Mononuclear cell (primary cell): ENCODE measurements around the gene RNF38. TPM values are rescaled to one million over a fixed set of nuclear protein-coding genes. Genes with fewer than 3 reads are reported as not detected.
"Not testable (repeated sequence)": the region's sequence is repeated elsewhere in the genome, so short reads cannot be mapped to it uniquely, and the experiment has no call there.

Source experiments
- H3K27me3 ChIP-seq: 2 replicates; pipeline ENCODE4 v1.6.0; 2011; ENCODE audit warnings: low read length, control low read depth; ENCODE audit not compliant: insufficient read depth
- H3K4me1 ChIP-seq: 2 replicates; pipeline ENCODE4 v1.5.1; 2011; ENCODE audit warnings: mild to moderate bottlenecking, low read length, control low read depth; ENCODE audit not compliant: insufficient read depth
- H3K4me3 ChIP-seq: 2 replicates; pipeline ENCODE4 v1.5.1; 2011; ENCODE audit warnings: mild to moderate bottlenecking, low read length, moderate library complexity
- H3K9me3 ChIP-seq: 2 replicates; pipeline ENCODE4 v1.5.1; 2011; ENCODE audit warnings: low read depth, mild to moderate bottlenecking, control low read depth, low read length
- total RNA-seq: library from RNA; depleted of rRNA; stranded (reverse); fragments of >200 nt; gene quantifications from one replicate; pipeline ENCODE4 v1.2.3, GENCODE V29; 2012

Gene RNF38
- total RNA-seq, 1 donor, result 71.8 TPM

DNA sequence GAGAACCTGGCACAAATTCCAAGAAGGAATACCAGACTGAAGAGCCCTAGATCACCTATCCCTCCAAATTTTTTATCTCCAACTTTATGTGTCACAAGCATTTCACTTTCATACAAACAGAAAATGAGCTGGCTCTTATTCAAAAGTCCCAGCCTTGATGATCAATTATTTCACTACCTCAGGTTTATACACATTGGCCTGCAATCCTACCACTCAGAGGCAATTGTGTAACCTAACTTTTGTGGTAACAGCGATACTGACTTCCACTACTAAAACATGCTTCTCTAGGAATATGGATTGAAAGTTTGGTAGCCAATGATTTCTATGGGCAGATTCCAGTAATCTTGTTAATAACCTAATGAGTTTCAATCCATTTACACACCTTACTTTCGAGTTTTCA, 10.5 kb downstream of the RNF38 start:
- no peaks in the 10 kb centered on the region for H3K9me3 ChIP-seq
- no peak overlapping the region for H3K4me3 ChIP-seq
- H3K27me3 ChIP-seq, result no peaks in the 10 kb centered on the region
- H3K4me1 ChIP-seq, result peaks cover 15% of the 10 kb centered on the region

- H3K4me1 ChIP-seq, result peaks cover 28% of the 10 kb centered on the region
These were observed 13.6 kb downstream of the RNF38 start for GRCh38 chr9:36386396-36386965.

DNA sequence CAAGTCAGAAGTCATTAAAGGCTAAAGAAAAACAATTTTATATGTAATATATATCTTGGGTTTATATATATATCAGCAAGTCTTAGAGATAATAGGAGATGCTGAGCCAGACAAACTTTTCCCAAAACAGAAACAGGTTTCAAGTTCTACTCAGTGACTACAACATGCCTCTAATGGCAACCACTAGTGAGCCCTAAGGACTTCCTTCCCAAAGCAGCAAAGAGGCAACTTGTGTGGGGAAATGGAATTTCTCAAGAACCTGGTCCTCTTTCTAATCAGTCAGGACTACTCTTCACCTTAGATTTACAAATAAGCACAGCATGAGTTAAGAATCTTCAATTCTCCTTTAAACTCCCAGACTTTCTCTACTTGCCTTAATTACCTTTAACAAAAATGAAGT, 17.6 kb downstream of the RNF38 start:
- peaks cover 50% of the 10 kb centered on the region for H3K4me1 ChIP-seq
- H3K4me3 ChIP-seq, result no peak overlapping the region
- no peaks in the 10 kb centered on the region for H3K9me3 ChIP-seq
- no peaks in the 10 kb centered on the region for H3K27me3 ChIP-seq

More at GRCh38 chr9:36386396-36386965, 13.6 kb downstream of the RNF38 start:
- not testable (repeated sequence) for H3K27me3 ChIP-seq, H3K4me3 ChIP-seq, H3K9me3 ChIP-seq

DNA sequence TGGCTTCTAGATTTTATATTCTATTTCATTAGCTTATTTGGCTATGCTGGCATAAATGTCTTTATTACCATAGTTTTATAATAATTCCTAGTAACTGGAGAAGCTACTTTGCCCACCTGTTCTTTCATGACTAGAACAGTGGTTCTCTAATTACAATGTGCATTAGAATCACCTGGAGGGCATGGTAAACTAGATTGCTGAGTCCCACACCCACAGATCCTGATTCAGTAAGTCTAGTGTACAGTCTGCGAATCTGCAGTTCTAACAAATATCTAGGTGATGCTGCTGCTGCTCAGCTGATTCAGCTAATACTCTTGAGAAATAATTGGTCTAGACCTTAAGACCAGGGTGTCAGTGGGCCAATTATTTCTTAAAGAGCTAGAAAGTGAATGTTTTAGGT, 35.5 kb downstream of the RNF38 start:
- Histone ChIP-seq H3K27me3 (no peaks in the 10 kb centered on the region), H3K9me3 (no peaks in the 10 kb centered on the region), H3K4me1 (no peaks in the 10 kb centered on the region), H3K4me3 (no peak overlapping the region)

DNA sequence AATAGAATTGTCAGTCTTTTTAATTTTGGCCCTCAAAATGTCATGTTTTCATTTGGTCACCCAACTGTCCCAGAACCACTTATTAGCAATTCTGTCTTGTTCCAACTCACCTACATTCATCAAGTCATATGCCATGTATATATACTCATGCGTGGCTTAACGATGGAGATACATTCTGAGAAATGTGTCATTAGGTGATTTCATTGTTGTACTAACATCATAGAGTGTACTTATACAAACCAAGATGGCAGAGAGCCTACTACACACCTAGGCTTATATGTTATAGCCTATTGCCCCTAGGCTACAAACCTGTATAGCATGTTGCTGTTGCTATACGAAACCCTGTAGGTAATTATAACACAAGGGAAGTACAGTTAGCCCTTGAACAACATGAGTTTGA, 36.6 kb downstream of the RNF38 start:
- Histone ChIP-seq H3K4me1 (no peaks in the 10 kb centered on the region), H3K27me3 (no peaks in the 10 kb centered on the region), H3K9me3 (no peaks in the 10 kb centered on the region), H3K4me3 (no peak overlapping the region)

DNA sequence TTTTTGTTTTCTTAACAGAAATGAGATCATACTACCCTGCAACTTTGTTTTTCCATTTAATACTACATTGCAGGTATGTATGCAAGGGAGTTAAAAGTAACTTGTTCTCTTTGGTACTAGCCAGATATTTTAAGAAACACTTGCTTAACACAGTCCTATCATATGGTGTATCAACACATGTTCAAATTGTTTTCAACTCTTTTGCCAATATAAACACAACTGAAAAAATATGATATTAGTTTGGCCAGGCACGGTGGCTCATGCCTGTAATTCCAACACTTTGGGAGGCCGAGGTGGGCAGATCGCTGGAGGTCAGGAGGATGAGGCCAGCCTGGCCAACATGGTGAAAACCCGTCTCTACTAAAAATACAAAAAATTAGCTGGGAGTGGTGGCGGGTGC, 41.6 kb downstream of the RNF38 start:
- H3K4me1 ChIP-seq, result no peaks in the 10 kb centered on the region
- no peak overlapping the region for H3K4me3 ChIP-seq
- H3K9me3 ChIP-seq, result no peaks in the 10 kb centered on the region
- no peaks in the 10 kb centered on the region for H3K27me3 ChIP-seq

DNA sequence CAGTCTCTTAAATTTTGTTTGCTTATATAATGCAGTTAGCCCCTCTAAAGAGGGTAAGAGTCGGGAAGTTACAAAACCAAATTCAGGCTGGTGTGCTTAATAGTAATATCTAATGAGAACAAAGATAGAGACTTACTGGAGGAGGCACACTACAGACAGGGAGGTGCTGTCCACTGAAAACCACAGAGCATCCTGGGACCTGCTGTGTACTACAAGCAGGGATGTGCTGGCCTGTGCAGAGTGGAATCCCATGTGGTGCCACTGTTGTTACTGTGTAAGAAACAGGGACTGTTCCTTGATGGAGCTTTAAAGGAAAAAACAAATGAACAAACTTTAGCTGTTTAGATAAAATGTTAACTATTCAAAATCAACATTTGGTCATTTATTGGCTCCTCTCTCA, 42.4 kb downstream of the RNF38 start:
- Histone ChIP-seq H3K4me1 (no peaks in the 10 kb centered on the region), H3K4me3 (no peak overlapping the region), H3K27me3 (no peaks in the 10 kb centered on the region), H3K9me3 (no peaks in the 10 kb centered on the region)

- no peaks in the 10 kb centered on the region for H3K27me3 ChIP-seq
These were observed 53.5 kb downstream of the RNF38 start for GRCh38 chr9:36346569-36346968.

DNA sequence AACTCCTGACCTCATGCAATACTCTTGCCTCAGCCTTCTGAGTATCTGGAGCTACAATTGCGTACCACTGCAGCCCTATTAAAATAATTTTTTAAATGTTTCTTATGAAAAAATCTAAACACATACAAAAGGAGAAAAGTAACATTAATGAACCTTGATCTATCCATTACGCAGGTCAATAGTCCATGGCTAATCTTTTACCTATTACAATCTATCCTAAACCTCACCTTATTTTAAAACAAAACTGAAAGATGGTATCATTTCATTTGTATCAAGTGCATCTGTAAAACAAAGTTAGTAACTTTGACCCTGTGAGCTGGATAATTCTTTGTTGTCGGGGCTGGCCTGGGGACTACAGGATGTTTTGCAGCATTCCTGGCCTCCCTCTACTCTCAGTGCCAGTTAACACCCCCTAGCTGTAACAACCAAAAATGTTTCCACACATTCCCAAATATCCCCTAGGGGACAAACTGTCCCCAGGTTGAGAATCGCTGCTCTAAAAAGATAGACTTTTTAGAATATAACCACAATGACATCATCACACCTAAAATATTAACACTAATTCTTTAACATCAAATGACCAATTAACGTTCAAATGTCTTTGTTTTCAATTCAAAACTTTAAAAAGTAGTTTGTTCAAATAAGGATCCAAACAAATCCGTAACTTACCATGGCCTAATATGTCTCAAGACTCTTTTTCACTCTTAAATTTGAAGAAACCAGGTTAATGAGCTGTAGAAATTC, 54.8 kb downstream of the RNF38 start:
- Histone ChIP-seq H3K4me1 (no peaks in the 10 kb centered on the region), H3K9me3 (no peaks in the 10 kb centered on the region), H3K4me3 (no peak overlapping the region), H3K27me3 (no peaks in the 10 kb centered on the region)

More at GRCh38 chr9:36346569-36346968, 53.5 kb downstream of the RNF38 start:
- no peaks in the 10 kb centered on the region for H3K4me1 ChIP-seq
- no peaks in the 10 kb centered on the region for H3K9me3 ChIP-seq
- no peak overlapping the region for H3K4me3 ChIP-seq

DNA sequence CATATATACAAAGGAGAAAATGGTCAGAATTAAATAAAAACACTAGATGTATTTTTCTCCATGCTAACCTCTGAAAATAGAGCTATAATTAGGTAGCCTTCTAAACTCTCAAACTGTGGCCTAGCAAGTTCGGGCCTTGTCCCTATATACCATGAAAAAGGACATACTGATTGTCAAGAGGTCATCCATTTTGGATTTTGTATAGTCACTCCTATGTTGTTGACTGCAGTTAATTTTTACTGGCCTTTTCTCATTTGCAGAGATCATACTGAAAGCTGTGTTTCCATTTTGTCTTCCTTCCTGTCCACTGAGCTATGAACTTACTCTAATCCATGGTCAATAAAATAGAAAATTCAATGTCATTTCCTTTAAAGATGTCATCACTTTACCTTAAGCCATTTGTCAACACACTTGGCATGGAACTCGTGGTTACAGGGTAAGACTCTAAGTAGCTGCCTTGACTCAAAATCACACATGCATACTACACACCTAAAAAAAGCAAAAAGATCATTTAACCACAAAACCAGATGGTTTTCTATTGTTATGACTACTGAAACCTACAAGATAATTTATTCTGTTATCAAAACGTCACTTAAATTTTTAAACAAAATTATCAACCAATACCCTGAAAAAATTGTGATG, 58.0 kb downstream of the RNF38 start:
- H3K4me3 ChIP-seq, result no peak overlapping the region
- no peaks in the 10 kb centered on the region for H3K9me3 ChIP-seq
- no peaks in the 10 kb centered on the region for H3K27me3 ChIP-seq
- H3K4me1 ChIP-seq, result no peaks in the 10 kb centered on the region

DNA sequence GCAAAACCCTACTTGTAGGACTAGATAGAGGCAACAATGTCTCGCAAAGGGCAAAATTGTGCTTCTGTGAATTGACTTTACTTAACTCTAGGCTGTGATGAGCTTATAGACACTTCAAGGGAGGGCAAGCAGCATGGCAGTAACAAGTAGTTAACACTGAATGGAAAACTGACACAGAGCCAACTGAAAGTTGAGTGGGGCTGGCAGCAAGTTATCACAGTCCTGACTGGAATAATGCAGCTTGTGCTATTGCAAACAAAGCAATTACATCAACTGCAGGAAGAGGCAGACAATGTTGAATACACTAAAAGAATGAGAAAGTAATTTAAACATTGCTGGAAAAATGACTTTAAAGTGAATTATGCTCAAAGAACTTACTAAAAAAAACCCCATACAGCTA, 62.2 kb downstream of the RNF38 start:
- no peaks in the 10 kb centered on the region for H3K9me3 ChIP-seq
- no peaks in the 10 kb centered on the region for H3K4me1 ChIP-seq
- no peak overlapping the region for H3K4me3 ChIP-seq
- no peaks in the 10 kb centered on the region for H3K27me3 ChIP-seq

- H3K9me3 ChIP-seq, result no peaks in the 10 kb centered on the region
- H3K27me3 ChIP-seq, result no peaks in the 10 kb centered on the region
- H3K4me1 ChIP-seq, result no peaks in the 10 kb centered on the region
- H3K4me3 ChIP-seq, result no peak overlapping the region
These were observed 63.1 kb downstream of the RNF38 start for GRCh38 chr9:36337002-36337401.

- Histone ChIP-seq H3K4me1 (no peaks in the 10 kb centered on the region), H3K27me3 (no peaks in the 10 kb centered on the region), H3K4me3 (no peak overlapping the region), H3K9me3 (no peaks in the 10 kb centered on the region)
These were observed 63.8 kb downstream of the RNF38 start for GRCh38 chr9:36336131-36336907.

DNA sequence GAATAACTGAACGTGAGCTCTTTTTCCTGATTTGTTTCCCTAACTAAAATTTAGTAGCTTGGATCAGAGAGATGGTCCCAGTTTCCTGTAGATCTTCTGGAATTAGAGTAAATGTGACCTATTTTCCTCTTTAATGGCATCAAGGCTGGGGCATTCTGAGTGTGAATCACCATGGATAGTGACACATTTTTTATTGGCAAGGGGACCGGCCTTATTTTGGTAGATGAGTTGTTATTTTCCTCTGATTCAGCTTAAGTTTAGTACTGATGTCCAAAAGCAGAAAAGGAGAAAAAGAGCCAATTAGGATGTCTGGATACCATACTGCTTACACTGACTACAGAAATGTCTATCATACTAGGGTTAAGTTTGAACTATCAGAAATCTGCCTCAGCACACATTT, 68.1 kb downstream of the RNF38 start:
- no peak overlapping the region for H3K4me3 ChIP-seq
- H3K4me1 ChIP-seq, result no peaks in the 10 kb centered on the region
- no peaks in the 10 kb centered on the region for H3K27me3 ChIP-seq
- H3K9me3 ChIP-seq, result no peaks in the 10 kb centered on the region

DNA sequence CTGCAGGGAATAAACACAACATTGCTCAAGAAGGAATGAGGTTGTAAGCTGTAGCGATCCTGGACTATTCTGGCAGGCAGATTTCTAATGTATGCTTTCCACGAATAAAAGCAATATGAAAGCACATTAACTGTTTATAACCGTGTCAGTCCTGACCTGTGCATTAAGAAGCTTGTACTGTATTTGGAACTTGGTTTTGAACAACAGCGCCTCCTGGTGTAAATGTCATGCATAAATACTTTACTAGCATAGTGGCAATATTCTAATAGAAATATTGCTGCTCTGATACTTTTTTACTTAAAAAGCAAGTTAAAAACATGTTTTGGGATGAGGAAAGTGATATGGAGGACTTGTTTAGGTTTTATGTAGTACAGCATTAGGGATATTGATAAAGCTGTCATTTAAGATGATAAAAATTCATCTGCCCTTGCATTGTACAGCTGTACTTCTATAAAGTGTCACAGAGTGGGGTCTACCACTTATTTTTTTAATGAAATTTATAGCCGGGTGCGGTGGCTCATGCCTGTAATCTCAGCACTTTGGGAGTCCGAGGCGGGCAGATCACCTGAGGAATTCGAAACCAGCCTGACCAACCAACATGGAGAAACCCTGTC, 71.2 kb downstream of the RNF38 start:
- Histone ChIP-seq H3K9me3 (no peaks in the 10 kb centered on the region), H3K27me3 (no peaks in the 10 kb centered on the region), H3K4me1 (no peaks in the 10 kb centered on the region), H3K4me3 (no peak overlapping the region)
